Posterior vena cava (tissue), 2 donors: ENCODE results near the gene CNIH3. TPM values are rescaled to one million over a fixed set of nuclear protein-coding genes. Genes with fewer than 3 reads are reported as not detected.

Experiments
- DNase-seq: peaks from one replicate; pipeline ENCODE4 v3.0.0-alpha.2; 2020; ENCODE audit warnings: low spot score
- intact Hi-C, 2 donors: fragments of 100-400 bp; cut with DNase I; formaldehyde crosslinking; loops; one replicate each; pipeline versions ENCODE4 v1.14.1 to v1.14.2; 2022 to 2023
- total RNA-seq, 2 donors: library from RNA; stranded (reverse); fragmentation: NEBNext Ultra II Directional; extraction: Animal tissue kit (Norgen Biotek cat#: 25700); gene quantifications; one replicate each; pipeline ENCODE4 v1.2.1, GENCODE V29; 2021
- donor health status: DM: yes; HTN: yes; CAD: no.
- donor health status: DM: yes; HTN: yes; CAD: no.

CNIH3 gene
- total RNA-seq, 2 donors from 2014 or later, result 1.6 to 2.6 TPM

- intact Hi-C loops, result no loop called here
- DNase-seq, result no peak
Observed at GRCh38 chr1:224757508-224757907, 141.4 kb downstream of the CNIH3 start.

DNA sequence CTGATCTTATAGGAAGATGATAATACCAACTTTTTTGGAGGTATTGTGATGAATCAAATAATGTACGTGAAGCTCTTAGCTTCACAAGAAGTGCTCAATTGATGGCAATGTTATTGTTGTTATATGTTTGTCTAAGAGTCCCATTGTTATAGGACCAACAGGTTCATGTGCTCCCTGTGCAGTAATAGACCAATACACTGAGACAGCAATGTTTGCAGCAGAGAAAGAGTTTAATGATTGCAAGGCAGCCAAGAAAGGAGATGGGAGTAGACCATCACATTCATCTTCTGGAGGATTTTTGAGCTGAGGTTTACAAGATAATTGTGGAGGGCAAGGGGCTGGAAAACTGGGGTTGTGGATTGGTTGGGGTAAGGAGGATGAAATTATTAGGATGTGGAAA, 143.0 kb downstream of the CNIH3 start:
- intact Hi-C loops, result no loop called here
- DNase-seq, result no peak

DNA sequence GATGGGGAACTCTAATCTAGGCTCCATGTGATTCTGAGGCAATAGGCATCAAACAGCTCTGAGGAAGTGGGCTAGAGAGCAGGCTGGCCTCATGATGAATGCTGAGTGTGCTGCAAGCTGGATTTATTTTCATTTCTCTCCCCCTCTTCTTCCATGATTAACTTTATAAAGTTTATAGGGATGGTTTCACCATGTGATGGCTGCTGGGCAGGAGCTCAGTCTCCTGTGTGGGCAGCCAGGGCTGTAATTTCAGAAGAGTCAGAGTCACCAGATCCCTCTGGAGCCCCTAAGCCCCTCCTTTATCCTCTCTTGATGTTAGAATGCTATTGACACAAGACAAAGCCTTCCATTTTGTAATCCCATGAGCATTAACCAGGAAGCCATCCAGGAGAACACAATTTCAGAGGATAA, 143.6 kb downstream of the CNIH3 start:
- intact Hi-C loops, result no loop called here
- no peak for DNase-seq

GRCh38 chr1:224760163-224760562, 144.0 kb downstream of the CNIH3 start:
- DNase-seq, result no peak
- intact Hi-C loops, result no loop called here

DNA sequence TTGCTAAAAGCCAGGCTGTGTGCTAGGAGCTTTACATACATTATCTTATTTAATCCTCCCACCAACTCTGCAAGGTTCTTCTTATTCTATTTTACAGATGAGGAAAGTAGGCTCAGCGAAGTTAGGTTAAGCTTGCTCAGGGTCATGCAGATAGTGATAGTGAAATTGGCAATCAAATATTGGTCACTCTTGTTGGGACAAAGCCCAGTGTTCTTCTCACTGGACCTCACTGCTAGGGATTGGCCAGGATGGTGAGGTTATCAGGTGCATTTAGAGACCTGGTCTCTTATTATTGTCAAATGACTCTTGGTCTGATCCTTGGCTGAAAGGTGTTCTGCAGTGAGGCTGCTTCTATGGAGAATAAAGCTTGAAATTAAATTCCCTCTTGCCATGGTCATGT, 145.1 kb downstream of the CNIH3 start:
- DNase-seq, result no peak
- intact Hi-C loops, result no loop called here

DNA sequence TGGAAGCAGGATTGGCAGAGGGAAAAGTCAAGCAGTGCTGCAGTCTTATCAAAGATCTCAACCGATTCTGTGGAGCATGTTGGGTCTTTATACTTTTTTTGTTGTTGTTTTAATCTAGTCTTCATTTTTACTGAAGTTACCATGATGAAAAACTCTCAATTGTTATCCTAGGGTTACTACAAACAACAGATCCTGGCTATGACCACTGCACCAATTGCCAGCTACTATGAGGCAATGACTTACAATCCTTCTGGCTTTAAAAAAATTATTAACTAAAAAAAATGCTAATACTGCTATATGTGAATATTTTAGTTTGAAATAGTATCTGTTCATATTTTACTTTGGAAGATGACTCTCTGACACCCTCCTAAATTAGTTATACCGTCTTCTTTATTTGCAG, 145.9 kb downstream of the CNIH3 start:
- intact Hi-C loops, result no loop called here

GRCh38 chr1:224762701-224763100, 146.6 kb downstream of the CNIH3 start:
- no peak for DNase-seq
- intact Hi-C loops, result no loop called here

More for the DNA sequence above, 145.9 kb downstream of the CNIH3 start:
- no peak for DNase-seq

DNA sequence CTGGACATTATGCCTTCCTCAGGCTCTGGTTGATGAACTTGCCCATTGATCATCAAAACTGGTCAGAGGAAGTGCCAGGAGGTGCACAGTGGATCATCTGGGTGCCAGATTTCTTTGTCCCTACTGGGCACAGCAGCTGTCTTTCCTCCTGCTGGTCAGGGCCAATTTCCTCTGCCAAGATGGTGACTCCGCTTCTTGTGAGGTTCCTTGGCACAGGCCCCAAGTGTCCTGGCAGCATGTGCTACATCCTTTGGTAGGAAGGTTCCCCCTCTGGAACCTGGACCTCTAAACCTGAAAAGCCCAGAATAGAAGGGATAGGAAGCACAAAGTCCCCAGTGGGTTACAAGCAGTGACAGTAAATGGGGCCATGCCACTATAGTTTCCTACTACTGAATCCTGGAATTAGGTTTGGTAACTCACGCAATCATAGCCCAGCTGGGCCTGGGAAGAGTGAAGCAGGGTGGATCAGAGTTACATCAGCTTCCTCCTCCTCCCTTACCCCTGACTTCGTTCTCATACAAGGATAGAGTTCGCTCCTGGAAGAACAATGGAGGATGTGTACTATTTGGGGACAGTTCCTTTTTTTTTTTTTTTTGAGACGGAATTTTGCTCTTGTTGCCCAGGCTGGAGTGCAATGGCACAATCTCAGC, 147.1 kb downstream of the CNIH3 start:
- intact Hi-C loops, result no loop called here
- DNase-seq, result no peak

- no peak for DNase-seq
- intact Hi-C loops, result no loop called here
Observed at GRCh38 chr1:224766266-224766665, 150.1 kb downstream of the CNIH3 start.

- intact Hi-C loops, result no loop called here
- no peak for DNase-seq
Observed at GRCh38 chr1:224767031-224767430, 150.9 kb downstream of the CNIH3 start.

DNA sequence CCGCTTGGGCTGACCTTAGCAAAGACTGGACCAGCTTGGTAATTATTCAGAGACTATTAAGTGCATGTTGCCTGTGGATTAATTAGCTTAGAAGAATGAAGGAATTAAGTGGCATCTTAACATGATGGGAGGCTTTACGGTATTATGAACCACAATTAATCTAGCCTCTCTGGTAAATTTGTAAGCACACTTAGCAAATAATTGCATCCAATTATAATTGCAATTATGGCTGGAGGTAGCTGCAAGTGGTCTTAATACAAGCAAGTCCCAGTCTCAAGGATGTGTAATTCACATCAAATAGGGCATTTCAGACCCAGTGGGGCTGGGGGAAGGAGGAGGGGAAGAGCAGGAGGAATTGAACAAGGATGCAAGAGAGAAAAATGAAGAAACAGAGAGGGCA, 151.6 kb downstream of the CNIH3 start:
- no peak for DNase-seq
- intact Hi-C loops, result no loop called here

DNA sequence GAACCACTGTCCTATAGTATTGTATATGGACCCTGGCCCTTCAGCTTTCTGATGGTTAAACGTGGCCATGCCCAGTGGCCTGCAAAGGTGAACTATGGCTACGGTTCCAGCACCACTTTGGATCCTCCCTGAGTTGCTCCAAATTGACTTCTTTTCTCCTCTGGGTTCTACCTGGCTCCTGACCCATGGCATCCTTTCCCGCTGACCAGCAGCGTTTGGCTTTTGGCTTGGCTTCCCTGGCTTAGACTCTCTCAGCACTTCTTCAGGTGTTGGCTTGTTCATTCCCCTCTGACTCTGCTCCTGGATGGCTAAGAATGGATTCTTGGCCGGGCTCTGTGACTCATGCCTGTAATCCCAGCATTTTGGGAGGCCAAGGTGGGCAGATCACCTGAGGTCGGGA, 152.9 kb downstream of the CNIH3 start:
- no peak for DNase-seq

GRCh38 chr1:224769452-224770335, 153.6 kb downstream of the CNIH3 start:
- intact Hi-C loops, result no loop called here
- DNase-seq, result no peak

More for the DNA sequence above, 152.9 kb downstream of the CNIH3 start:
- intact Hi-C loops, result no loop called here

DNA sequence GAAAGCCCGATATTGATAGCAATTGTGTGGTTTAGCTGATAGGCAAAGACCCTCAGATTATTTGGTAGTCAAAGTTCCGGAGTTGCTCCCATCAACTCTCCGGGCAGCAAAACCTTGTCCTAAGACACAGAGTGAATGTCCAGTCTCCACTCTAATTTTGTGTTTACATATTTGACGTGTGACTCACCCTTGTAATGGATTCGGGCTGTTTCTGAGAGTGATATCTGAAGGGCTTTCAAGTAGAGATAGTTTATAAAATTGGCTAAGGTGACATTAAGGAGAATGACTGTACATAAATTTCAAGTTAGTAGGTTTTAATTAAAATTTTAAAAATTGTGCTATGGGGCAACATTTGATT, 154.2 kb downstream of the CNIH3 start:
- DNase-seq, result no peak
- intact Hi-C loops, result no loop called here

GRCh38 chr1:224773646-224774045, 157.5 kb downstream of the CNIH3 start:
- no peak for DNase-seq

GRCh38 chr1:224774378-224774777, 158.3 kb downstream of the CNIH3 start:
- DNase-seq, result no peak
- intact Hi-C loops, result no loop called here

More at GRCh38 chr1:224773646-224774045, 157.5 kb downstream of the CNIH3 start:
- intact Hi-C loops, result no loop called here

DNA sequence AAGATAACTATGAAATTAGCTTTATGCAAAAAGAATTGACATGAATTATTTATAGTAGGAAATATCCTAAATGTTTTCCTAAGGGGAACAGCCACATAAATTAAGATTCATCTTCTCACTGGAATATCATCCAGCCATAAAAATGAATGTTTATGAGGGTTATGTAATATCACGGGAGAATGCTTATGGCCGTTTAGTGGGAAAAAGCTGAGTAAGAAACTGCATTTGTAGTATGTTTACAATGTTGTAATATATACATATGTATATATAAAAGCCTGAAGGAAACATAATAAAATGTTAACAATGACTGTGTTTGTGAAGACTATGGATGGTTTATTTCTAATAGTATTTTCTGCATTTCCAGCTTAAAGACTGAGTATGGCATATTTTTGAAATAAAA, 161.1 kb downstream of the CNIH3 start:
- DNase-seq, result no peak
- intact Hi-C loops, result no loop called here

DNA sequence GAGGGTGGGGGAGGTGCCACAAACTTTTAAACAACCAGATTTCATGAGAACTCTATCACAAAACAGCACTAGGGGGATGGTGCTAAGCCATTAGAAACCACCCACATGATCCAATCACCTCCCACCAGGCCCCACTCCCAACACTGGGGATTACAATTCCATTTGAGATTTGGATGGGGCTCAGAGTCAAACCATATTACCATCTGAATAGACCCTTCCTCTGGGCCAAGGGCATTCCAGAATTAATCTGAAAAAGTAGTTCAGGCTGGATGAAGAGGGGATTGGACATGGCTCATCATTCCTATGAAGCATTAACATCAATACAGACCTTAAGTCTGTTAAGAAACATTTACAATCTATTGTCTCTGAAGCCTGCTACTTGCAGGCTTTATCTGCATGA, 163.4 kb downstream of the CNIH3 start:
- intact Hi-C loops, result no loop called here

DNA sequence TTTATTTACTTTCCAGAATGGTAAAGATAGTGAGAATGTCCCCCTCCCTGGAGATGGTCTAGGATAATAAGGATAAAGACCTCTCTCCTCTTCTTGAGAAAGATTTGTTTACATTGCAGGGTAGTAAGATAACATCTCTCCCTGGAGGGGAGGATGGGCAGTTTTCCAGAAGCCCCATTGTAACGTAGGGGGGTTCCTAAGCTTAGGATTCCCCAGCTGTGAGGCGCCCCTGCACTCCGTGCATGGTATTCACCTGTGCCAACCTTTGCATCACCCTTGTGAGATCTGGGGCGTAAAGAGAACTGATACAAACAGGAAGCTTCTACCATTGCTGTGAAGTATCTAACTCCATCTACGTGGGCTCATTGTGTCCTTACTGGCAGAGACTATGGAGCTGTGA, 164.6 kb downstream of the CNIH3 start:
- intact Hi-C loops, result loop anchor here in 1 of 2 donors (1.0 kb wide), 1 partner anchor 26 kb away; no protein-coding TSS in a partner anchor
- DNase-seq, result no peak

More for the DNA sequence above, 163.4 kb downstream of the CNIH3 start:
- no peak for DNase-seq

- DNase-seq, result no peak
- intact Hi-C loops, result no loop called here
Observed at GRCh38 chr1:224781800-224782199, 165.7 kb downstream of the CNIH3 start.
